ENCODE results near the gene OSBPL3.

The OSBPL3 gene

DNA sequence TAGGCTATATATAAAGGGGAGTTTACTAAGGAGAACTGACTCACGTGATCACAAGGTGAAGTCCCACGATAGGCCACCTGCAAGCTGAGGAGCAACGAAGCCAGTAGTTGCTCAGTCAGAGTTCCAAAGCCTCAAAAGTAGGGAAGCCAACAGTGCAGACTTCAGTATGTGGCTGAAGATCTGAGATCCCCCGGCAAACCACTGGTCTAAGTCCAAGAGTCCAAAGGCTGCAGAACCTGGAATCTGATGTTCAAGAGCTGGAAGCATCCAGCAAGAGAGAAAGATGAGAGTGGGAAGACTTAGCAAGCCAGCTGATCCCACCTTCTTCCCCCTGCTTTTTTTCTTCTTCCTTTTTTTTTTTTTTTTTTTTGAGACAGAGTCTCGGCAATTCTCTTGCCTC, 195.7 kb downstream of the OSBPL3 start:
- DNase-seq: no peak

DNA sequence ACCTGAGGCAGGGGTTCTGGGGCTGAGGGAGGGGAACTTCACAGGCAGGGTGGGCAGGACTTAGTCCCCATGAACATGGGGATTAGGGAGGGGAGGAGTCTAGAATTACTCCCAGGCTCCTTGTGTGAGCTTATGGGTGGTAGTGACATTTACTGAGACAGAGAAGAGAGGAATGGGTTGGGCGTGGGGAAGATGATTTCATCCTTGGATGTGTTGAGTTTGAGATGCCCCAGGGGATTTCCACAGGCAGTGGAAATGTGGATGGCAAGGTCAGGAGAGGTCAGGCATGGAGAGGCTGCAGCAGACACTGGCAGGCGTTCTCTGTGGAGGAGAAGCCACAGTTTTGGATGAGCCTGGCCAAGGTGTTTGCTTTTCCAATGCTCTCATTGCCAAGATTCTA, 196.3 kb downstream of the OSBPL3 start:
- DNase-seq: no peak

DNA sequence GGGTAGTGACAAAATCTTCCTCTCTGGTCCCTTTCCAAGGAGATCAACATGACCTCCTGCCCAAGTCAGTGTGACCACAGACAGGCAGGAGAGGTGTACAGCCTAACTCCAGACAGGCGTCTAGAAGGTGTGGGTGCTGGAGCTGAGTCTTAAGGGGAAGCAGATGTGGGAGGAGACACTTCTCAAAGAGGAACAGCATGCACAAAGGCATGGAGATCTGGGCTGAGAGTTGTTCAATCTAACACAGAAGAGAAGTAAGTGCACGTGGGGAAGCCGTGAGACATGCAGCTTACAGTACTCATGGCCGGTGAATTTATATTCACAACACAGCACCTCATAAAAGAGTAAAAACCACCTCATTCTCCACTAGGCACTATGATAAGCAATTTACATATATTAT, 198.9 kb downstream of the OSBPL3 start:
- no peak for DNase-seq

DNA sequence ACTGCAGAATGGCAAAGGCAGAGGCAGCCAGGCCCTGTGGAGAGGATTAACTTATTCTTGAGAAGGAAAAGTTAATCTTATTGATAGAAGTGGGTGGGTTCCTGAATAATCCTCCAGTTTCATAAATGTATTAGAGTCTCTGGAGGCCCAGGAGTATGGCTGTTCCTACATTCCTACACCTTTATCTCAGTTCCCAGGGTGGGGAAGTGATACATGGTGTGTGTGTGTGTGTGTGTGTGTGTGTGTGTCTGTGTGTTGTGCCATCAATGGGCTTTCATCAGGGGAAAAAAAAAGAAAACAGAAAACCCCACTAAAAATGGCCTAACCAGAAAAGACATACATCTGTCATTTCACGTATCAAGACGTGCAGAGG, 200.7 kb downstream of the OSBPL3 start:
- DNase-seq: no peak

DNA sequence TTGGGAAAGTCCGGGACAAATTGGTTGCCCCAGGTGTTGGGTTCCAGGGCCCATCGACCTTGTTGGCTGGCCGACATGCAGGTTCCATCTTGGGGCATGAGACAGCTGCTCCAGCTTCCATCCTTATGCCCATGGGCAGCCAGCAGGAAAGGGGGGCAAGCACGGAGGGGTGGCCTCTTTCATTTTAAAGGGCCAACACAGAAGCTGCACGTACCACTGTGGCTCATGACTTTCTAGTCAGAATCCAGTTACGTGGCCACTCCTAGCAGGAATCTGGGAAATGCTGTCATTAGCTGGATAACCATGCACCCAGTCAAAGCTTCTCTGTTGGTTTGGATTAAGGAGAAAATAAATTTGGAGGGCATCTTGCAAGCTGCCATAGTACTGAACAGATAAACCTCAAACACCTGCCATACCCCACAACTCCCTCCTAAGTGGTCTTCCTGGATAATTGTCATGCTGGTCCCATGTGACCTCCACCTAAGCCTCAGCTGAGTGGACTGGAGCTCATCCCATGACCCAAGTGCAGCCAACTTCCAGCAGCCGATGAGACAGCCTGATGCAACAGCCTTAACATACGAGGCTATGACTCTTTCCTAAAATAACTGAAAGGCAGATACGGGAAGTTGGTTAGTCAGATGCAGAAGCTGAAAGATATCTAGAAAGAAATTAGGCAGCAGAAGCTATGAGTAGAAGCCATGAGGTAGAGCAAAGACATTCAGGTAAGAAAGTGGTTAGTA, 201.3 kb downstream of the OSBPL3 start:
- DNase-seq: no peak

DNA sequence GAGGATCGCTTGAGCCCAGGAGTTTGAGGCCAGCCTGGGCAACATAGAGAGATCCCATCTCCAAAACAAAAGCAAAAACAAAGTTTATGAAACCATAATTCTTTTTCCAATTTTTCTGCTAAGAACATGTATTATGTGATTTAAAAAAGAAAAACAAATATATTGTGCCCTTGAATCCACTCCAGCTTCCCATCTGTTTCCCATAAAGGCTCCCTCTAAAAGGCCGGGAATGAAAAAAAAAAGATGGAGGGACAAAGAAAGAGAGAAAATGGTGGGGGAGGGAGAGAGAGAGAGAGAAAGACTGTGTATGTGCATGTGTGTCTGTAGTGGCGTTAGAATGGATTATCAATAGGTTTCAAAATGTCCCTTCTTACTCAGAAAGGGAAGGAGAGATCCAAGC, 202.2 kb downstream of the OSBPL3 start:
- DNase-seq: no peak

DNA sequence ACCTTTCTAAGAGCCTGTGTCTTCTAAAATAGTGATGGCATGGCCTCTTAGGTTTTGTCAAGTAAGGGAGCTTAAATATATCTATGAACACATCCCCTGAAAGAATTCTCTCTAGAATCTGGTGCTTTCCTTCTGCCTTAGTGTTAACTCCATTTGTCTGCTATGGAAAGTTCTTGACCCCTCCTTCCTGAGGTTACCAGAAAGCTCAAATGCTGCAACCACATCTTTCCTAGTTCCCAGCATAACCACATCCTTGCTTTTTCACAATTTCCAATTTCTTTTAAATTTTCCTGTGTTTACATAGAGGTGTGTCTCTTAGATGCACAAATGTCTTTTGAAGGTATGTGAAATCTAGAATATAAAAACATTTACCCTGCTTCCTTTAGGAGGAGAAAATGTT, 206.3 kb downstream of the OSBPL3 start:
- DNase-seq: no peak

DNA sequence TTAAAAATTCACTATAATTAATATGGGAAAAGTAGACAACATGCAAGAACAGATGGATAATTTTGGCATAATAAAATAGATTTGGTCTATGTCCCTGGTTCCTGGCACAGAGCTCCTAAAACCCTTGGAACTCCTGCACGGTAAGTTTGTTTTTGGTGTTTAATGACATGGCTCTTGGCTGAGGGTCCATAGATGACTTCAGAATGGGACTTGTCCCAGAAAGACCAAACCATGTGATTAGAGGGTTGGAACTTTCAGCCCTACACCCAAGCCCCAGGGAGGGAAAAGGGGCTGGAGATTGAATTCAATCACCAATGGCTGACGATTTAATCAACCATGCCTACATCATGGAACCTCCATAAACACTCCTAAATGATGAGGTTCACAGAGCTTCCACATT, 210.1 kb downstream of the OSBPL3 start:
- DNase-seq: no peak

DNA sequence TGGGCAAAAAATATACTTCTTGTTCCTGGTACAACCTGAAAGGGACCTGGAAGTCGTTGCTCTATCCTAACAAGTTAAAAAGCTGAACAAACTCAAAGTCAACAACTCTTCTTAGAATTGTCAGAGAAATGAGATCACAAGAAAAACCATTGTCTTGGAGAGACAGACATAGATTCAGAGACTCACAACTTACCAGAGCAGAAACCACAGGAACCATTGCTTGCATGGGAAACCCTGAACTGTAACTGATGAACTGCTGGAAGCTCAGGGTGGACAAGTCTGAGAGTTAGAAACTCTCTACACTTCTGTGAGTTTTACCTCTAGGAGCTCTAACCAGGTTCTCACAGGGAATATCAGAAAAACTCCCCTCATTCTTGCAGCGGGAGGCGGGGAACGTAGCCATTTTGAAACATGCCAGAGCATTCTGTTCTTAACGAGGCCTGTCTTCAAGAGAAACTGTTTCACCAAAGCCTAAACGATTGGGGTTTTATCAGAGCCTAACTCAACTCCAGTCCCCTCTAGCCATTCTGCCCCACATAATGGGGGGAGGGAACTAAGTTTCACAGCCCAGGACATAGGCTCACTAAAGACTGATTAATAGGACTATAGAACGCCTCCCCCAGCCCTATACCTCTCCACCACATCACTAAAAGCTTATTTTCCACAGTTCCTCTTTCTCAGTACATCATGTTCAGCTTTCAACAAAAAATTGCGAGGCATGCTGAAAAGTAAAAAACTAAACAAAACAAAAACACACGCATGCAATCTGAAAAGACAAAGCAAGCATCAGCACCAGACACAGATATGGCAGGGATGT, 210.8 kb downstream of the OSBPL3 start:
- no peak for DNase-seq

DNA sequence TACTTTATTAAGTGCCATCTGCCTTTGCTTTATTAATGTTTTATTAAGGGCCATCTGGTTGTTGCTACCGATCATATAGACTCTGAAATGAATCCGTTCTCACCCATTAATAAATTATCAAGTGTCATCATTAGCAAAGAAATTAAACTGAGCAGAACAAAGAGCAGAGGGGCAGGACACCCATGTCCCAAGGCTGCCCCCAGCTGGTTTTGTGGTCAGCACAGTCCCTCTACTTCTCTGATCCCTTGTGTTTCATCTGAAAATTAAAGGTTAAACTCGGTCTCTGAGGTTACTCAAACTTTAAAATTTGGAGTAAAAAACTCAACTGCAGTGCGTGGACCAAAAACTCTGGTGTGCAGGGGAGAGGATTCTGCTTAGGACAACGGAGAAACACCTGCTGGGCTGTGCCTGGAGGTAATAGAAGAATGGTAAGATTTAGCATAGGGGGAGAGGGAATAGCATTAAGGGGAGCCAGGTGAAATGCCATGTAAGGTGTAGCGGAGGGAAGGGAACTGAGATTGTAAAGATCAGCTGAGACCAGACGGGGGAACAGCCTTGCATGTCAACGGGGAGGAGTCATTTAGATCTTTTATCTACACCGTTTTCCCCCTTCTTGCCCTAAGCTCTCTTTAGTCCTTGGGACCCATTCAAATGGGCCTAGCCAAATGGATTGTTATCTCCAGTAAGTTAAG, 212.0 kb downstream of the OSBPL3 start:
- DNase-seq: no peak

DNA sequence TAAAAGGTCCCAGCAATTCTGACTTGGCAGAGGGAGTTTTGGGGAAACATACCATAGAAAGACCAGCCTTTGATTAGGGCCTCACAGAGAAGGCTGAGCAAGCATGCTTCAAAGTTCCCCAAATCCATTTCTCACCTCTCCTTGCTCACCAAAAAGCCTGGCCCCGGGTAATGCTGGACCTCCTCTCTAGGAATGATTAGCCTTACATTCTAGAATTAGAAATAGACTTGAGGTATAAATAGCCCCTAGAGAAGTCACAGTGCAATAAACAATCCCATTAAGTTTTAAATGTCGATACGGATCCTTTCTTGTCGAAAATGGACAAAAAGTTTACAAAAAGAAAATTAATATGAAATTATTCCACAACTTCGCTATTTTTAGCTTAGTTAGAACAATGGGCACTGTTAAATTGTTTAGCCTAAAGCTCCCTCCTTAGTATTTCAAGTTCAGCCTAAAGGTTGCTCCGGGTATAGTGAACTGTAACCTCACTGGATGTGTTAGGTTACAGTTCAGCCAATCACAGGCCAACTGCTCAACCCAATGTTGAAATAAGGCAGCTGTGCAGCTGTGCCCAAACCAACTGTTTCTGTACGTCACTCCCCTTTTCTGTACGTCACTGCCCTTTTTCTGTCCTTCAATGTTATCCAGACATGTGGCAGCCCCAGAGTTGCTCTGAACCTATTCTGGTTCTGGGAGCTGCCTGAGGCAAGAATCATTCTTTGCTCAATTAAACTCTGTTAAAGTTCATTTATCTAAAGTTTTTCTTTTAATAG, 214.8 kb downstream of the OSBPL3 start:
- DNase-seq: no peak

DNA sequence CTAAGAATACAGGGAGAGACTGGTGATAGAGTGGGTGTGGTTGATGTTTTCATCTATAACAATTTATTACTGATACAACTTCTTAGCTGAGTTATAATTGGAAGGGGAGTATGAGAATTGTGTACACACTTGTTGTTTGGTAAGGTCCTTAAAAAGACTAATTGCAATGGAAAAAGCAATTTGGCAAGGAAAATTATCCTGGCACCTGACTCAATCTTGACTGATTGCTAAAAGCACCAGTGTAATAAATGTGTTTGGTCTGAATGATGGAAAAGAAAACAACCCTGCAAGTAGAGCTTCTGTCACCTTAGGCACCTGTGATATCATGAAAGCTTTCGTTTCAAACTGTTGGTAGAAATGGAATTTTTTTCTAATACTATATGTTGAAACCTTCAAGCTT, 216.0 kb downstream of the OSBPL3 start:
- no peak for DNase-seq

DNA sequence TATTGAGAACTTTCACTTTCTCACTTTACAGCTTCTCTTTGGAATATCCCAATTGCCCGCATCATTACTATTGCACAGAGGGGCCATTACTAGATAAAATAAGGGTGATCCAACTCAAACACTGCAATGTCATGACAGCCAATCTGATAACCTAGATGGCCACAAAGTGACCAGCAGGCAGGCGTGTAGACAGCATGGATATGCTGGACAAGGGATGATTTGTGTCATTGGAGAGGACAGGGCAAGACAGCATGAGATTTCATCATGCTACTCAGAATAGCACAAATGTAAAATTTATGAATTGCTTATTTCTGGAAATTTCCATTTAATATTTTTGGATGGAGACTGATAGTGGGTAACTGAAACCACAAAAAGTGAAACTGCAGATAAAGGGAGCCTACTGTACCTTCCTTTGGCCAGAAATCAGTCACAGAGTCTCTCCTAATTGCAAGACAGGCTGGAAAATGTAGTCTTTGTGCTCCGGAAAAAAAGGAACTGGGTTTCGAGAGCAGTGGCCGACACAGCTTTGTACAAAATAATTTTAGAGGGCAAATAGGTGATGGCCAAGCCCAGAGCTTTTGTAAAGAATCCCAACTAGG, 216.6 kb downstream of the OSBPL3 start:
- DNase-seq: no peak

DNA sequence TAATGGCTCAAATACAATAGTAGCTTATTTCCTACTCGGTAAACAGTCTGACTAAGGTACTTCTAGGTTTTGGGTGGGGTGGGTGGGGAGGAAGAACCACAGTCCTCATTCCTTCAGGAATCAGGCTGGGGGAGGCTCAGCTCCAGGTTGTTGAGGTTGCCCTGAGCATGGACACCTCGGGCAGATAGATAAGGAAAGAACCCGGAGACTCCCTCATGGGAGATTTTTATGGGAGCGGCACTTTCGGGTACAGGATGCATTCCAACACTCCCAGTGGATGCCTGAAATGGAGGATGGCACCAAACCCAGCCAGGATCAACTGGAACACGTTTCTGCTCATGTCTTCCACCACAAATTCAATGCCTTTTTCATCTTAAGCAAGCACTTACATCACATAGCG, 217.2 kb downstream of the OSBPL3 start:
- DNase-seq: no peak

DNA sequence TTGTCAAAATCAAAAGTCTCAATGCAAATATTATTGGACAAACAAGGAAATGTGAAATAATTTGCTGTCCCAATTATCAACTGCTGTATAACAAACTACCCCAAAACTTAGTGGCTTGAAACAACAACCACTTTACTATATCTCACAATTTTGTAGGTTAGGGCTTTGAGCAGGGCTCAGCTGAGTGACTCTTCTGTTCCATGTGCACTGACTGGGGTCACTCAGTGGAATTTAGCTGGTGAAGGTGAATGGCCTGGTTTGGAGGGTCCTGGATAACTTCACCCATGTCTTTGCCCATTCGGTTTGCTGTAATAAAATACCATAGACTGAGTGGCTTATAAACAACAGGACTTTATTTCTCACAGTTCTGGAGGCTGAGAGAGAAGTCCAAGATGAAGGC, 219.0 kb downstream of the OSBPL3 start:
- DNase-seq: no peak

DNA sequence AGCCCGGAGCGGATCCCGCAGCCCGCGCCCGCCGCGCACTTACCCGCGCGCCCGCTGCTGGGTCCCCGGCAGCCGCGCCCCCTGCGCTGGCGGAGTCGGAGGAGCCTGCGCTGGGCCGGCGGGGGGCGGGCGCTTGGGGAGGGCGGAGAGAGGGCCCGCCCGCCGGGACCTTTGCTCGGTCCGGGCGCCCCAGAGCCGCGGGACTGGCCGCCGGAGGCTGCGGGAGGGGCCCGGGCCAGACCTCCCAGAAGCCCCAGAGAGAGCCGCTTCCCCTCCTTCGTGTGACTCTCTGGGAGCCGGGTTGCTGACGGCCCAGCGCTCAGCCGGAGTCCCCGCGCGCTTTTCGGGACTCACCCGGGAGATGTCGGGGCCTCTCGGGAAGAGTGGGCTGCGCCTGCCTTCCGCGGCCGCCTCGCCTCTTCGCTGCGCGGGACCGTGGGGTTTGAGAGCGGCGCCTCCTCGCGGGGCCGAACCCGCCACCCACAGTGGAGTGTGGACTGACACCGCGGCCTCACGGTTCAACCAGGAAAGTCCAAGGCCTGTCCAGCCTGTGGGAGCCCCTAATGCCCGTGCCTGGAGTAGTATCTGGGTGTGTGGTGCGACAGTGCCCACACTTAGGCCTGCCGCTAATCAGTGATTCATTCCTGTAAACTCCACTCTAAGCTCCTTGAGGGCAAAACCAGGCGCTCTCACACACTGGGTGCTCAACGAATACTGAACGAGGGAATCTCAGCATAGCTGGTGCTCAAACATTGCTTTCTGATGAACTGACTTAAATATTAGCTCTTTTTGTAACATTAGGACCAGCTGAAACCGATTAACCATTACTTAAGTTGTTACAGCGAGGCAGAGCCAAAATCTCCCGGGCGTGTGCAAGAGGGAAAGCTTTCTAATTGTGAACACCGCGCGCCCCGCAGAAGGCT, 222.4 kb downstream of the OSBPL3 start, which contains the start of gene GSDME:
Gene GSDME (minus strand): TSS at position 112 of the 923 bp plus-strand sequence. CDS start 7,690 bp downstream, outside the sequence.
- peak in 2 of 6 experiments; percentile 3 to 12 for DNase-seq

DNA sequence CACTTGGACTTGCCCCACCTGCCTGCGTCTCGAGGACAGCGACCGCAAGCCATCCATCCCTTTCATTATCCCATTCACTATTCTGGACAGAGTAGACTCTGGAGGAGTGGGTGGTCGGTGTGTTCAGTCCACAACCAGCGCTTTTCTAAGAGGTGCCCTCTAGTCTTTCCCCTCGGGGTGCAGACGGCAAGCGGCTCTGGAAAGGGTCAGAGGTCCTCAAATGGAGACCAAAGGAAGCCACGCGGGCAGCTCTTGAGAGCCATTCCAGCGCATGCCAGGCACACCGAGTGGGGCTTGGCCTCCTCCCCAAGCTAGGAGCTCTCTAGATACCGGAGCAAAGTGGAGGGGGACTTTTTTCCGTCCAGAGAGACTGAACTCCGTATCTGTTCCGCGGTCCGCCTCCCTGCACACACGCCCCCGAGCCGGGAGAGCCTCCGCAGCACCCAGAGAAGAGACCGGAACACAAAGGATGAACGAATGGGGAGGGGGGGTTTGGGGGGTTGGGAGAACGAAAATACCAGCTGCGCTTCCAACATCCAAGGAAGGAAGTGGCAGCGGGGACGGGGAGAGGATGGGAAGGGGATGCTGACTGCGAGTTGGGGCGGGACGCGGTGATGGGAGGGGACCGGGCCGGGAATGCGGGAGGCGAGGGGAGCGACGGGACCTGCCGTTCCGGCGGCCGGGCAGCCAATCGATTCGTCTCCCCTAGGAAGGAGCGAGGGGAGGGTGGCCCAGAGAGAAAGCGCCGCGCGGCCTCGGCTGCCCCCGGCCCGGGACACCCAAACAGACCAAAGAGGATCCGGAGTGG, 223.2 kb downstream of the OSBPL3 start:
- DNase-seq: peak in 2 of 6 experiments; percentile 2 to 34

DNA sequence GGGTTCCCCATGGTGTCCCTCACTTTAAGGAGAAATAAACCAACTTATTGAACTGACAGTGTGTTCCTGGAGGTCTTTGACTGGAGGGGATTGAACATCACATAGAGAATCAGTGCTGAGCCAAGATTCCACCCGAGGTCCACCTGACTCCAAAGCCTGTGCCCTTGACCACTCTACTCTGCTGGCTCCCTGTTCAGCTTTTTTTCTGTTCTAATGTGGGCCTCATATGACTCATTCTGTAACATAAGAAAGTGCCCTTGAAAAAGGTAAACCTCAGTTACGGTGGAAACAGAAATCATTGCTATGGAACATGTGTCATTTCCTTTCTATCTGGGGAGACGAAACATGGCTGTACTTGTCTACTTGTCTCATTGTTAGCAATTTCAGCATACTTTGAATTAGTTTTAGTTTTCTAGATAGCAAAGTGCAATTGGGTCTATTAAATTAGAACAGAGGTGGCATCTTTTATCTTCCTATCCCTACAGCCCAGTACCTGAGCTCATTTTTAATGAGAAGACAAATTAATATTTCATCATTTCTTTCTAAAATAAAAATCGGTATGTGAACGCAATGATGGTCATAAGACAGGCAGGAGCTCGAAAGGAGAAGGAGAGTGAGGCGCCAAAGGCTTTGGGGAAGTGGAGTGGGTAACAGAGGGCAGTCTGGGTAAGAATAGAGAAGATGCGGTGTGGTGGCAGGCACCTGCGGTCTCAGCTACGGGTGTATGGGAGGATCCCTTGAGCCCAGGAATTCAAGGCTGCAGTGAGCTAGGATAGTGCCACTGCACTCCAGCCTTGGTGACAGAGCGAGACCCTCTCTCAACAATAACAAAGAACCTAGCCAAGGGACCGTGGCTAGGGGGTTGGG, 224.2 kb downstream of the OSBPL3 start:
- no peak for DNase-seq

DNA sequence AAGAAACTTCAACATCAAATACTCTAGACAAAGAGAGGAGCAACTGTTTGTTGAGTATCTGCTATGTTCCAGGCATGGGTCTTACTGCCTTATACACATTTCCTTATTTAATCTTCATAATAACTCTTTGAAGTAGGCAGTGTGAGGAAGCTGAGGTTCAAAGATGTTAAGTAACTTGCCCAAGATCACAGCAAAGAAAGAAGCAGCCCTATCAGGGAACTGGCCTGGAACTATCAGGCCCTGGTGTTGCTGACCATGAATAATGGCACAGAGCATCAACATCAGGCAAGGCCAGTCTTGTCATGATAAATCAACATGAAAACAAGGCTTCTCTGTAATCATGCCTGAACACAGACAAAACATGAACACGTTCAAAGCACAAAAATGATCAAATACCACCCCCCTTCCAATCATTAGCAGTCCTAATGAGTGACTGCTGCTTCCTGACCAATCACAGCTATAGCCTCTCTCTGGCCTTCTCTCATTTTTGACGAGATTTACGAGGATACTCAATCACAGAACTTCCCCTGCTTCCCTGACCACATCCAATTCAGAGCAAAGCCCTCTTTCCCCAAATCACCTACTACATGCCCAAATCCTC, 225.0 kb downstream of the OSBPL3 start:
- DNase-seq: no peak

Data from stimulated activated naive CD4-positive, alpha-beta T cell (primary cell).